HK-2 (cell line): ENCODE results near the gene PMM2.
"Not testable (repeated sequence)": the region's sequence is repeated elsewhere in the genome, so short reads cannot be mapped to it uniquely, and the experiment has no call there.

Source experiments
- DNase-seq: peaks from one replicate; pipeline ENCODE4 v3.0.0-alpha.2; 2018; ENCODE audit not compliant: unreplicated experiment

PMM2 gene

DNA sequence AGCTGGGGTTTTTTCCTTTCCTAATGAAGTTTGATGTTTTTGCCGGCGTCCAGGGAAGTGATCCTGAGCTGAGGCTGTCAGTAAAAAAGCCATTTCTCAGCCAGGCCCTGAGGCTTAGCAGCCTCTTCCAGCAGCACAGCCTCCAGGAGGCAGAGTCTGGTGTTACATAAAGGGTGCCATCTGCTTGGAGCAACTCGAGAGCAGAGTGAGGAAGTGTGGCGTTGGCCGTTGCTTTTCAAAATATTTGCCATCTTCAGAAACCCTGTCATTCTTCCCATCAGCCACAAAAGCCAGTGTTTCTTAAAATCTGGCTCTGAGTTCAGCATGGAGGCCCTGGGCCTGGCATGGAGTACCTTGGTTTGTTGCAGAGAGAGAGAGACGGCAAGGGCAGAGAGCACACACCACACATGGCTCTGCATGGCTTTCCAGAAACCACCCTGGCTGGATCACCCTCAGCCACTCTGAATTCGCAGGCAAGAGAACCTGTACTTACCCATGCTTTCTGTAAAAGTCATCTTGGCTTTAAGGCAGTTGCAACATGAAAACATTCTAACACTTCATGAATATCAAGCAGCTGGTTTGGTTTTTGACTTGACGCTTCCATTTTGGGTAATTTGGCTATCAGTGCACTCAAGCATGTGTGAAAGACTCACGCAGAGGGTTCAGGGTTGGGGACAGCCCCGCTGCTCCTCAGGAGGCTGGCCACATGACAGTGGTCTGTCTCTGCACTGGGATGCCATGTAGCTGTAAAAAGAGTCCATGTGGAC, 21.0 kb downstream of the PMM2 start:
- DNase-seq, result no peak

DNA sequence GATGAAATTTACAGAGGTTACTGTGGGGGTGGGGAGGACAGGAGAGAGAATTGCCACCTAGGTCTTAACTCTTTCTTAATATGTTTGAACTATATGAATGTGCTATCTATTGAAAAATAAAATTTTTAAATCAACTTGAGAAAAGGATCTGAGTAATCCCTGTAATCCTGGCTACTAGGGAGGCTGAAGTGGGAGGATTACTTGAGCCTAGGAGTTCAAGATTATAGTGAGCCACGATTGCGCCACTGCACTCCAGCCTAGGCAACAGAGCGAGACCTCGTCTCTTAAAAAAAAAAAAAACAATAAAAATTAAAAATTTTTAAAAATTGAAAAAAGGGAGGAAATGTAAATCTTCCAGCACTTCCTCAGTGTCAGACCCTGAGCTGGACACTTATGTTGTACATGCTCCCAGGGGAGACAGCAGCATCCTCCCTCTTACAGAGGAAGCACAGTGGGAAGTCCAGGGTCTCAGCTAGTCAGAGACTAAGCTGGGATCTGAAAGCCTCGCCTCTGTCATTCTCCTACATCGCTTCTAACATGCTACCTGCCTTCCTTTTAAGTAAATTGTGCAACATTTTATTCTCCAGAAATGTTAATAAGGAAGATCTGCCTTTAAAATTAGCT, 21.9 kb downstream of the PMM2 start:
- DNase-seq, result no peak

DNA sequence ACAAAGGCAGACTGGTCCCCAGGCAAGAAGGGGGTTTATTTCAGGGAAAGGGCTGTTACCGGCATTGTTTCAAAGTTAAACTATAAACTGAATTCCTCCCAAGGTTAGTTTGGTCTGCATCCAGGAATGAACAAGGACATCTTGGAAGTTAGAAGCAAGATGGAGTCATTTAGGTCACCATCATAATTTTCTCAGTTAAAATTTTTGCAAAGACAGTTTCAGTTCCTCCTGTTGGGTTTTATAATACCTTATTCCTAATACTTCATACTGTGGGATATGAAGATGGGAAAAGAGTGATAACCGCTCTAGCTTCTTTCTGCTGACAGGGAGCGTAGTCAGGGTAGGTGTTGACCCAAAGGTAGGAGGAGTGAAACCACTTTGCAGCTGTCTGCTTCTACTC, 24.8 kb downstream of the PMM2 start:
- DNase-seq, result no peak

DNA sequence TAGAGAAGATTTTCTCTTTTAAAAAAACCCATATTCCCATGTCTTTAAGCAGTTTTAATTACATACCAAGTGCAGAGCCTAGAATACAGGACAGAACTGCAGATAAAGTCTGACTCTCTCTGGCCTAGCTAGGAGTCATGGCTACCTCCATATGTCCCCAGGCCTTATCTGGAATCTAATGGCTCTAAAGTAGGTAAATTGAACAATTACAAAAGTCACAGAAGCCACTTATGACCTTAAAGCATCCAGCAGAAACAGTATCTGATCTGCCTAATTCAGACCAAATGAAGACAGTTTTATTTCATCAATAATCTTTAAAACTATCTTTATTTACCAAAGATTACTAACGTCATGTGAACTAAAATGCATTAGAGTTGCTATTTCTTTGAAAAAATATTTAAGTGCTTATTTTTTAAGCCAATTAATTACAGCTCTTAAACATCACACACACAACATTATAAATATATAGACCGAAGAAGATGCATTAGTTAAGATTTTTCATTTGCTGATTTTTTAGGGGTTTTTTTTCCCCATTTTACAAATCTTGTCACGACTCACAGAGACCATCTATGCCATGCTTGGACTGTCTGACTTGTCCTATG, 28.7 kb downstream of the PMM2 start:
- DNase-seq, result no peak

DNA sequence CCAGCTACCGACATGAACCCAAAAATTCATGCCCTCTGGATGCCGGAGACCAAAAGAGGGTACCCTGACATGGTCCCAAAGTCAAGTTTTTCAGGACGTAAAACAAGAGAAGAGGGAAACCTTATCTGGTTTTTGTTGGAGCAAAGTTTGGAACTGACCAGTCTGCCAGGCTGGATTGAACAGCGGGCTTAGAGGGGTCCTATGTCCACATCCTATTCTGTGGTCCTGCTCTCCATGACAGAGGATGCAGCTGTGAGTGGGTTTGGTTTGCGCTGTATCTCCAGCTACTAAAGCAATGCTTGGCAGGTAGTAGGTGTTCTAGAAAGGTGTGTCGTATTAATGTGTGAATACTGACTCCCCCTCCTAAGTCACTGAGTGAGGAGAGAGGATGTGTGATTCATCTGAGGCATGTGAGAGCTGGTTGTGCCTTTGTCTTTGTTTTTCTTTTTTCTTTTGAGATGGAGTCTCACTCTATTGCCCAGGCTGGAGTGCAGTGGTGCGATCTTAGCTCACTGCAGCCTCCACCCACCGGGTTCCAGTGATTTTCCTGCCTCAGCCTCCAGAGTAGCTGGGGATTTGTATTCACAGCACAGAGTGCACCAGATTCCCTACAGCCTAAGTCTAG, 31.0 kb downstream of the PMM2 start:
- DNase-seq, result no peak

DNA sequence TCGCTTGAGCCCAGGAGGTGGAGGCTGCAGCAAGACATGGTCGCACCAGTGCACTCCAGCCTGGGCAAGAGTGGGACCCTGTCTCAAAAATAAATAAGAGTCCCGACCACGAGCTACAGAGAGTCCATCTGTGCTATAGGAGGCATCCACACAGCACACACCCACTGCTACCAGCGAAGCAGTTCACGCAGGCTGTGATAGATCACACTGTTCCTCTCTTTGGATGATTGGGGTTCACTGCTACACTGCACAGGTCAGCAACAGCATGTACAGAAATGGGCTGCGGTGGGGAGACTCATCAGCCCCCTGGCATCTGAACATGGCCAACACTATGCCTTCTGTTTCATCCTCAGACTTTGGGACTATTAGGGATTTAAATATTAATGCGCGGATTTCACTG, 33.8 kb downstream of the PMM2 start:
- no peak for DNase-seq

DNA sequence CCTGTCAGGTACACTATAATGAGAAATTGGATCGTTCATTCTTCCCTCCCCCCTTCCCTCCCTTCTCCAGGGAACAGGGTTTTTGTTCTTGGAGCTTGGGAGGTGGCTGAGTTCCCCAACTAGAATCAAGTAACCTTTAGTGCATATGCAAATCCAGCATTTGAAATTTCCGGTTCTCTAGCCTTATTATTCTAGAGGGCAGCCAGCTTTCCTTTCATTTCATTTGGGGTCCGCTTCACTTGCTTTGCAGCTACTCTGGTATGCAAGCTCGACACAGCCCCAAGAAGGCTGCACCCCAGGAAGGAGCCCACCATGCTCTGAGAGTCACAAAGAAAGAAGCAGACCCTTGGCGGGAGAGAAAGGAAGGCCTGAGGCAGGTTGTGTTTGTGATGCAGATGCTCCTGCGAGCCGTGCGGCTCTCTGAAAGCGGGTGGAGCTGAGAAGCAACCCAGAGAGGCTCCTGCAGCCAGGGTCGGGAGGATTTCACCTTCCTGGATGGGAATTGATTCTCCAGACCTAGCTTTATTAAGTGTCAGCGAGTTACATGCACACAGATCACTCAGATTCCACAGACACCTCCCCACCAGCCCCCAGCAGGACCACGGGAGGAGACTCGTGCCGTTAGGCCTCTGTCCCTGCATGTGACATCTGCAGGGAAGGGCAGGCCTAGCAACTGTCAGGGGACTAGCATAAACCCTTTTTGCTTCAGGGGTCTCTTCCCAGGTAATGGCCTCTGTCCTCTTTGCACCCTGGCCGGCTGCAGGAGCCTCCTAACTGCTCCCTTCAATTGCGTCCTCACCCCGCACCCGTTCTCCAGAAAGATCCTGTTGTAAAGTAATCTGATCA, 34.5 kb downstream of the PMM2 start:
- DNase-seq, result no peak

DNA sequence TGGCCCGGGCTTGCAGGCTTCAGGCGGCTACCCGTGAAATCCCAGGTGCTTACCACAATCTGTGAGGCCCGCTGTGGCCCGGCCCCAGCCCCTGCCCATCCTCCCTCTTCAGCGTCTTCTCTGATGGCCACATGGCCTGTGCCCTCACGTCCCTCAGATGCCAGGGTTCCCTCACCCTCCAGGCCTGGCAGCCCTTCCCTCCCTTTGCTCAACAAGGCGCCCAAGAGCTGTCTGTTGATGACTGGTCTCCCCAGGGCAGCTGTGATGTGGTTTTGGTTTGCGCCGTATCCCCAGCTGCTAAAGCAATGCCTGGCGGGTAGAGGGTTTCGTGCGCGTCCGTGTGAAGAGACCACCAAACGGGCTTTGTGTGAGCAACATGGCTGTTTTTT, 35.1 kb downstream of the PMM2 start:
- DNase-seq, result no peak

DNA sequence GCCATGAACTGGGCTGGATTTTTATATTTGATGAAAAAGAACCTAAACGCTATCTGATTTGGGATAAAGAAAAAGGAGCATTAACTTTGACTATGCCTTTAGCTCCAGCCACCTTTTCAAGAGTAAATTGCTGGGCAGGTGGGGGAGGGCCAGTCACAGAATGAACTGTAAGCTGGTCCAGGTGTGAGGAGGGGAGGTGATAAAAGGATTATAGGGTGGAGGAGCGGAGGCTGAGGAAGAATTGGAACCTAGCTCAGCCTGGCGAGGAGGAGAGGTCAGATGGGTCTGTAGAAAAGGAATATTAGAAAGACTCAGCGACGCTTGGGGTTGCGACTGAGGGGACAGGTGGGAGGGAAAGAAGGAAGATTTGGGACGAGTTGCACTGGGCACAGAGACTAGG, 39.2 kb downstream of the PMM2 start:
- not testable (repeated sequence) for DNase-seq

DNA sequence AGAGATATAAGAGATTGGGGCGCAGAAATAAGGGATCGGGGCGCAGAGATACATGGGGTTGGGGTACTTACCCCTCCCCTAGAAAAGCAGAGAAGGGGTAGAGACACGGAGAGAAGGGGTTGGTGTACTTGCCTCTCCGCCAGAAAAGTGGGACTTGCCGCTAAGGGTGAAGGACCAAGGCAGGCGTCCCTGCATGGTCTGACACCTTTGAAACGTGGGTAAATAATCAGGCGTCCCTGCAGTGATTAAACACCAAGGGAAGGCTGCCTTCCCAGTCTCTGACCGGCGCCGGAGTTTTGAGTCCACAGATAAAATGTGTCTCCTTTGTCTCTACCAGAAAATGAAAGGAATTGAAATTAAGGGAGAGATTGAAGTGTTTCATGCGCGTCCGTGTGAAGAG, 40.0 kb downstream of the PMM2 start:
- DNase-seq, result not testable (repeated sequence)

DNA sequence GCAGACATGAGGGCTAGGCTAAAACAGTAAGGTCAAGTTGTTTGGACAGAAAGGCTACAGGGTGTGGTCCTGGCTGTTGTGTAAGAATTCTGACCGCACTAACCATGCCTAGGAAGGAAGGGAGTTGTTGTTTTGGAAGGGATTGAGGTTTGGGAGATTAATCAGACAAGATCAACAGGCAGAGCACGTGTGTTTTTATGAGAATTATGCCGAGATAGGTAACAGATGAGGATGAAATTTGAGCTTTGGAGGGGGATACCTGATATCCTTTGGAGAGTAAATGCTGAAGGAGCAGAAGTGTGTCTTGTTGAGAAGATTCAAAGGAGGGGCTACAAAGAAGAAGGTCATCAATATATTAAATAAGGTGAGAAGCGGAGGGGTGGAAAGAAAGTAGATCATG, 44.4 kb downstream of the PMM2 start:
- DNase-seq, result not testable (repeated sequence)

DNA sequence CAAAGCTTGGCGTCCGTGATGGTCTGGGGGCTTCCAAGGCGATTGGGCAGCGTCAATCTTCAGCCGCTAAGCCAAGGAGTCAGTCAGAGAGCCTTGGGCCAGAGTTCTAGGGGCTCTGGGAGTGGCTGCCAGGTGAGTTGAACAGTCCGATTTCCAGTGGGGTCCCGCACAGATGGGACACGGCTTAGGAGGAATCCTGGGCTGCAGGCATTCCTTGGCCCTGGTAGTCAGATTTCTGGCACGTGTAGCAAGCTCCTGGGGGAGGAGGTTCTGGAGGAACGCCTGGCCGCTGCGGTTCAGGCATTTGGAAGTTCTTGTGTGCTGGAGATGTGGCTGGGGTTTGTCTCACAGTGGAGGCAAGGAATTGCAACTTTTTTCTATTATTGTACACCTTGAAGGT, 45.7 kb downstream of the PMM2 start:
- not testable (repeated sequence) for DNase-seq

DNA sequence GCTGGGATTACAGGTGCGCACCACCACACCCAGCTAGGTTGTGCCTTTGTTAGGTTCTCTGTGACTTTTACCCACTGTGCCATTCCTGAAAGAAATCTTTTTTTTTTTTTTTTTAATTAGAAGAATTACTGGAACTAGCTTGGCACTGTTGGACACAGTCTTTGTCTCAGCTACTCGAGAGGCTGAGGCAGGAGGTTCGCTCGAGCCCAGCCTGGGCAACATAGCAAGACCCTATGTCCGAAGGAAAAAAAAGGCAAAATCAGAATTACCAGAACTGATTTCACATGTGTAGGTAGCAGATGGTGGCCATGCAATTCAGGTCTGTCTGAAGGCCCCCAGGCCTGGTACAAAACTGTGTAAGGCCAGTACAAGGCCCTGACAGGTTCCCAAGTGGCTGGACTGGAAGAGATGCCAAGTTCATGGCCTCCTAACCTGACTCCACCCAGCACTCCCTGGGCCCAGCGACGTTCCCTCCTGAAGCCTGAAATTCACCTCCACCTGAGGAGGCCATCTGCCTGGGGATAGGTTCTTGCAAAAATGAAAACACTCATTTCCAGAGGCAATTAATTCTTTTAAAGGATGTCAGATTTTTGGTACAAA, 48.2 kb downstream of the PMM2 start:
- DNase-seq, result no peak

DNA sequence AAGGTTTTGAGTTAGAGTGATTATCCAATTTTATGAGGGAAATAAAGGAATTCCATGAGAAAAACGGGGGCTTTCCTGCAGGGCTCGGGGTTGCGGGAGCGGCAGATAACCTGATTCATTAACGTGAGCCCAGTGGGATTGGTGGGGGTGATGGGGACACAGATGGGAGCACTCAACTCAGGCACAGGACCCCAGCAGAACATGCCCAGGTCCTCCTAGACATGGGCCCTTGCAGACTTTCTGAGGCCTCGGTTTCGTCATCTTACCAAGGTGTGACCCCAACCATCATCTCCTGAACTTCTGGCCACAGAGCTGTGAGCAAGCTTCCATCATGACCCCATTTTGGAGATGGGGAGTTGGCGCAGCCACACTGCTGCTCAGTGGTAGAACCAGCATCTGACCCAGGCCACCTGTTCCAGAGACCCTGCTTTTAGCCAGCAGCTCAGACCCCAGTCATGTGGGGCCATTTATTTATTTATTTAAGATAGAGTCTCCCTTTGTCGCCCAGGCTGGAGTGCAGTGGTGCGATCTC, 48.8 kb downstream of the PMM2 start:
- DNase-seq, result no peak

DNA sequence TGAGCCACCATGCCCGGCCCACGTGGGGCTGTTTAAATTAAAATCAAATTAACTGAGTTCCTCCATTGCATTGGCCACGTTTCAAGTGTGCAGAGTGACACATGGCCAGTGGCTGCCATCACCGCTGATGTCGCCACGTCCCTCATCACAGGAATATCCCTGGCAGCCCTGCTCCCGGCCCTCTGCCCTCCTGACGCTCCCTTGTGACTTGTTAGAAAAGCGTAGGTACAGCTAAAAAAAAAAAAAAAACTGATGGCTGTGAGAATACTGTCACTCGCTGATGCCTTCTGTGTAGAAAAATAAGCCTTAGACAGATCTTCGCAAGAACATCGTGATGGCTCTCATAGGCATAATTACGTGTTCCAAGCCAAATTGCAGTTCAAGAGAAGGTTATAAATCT, 49.5 kb downstream of the PMM2 start:
- DNase-seq, result no peak

DNA sequence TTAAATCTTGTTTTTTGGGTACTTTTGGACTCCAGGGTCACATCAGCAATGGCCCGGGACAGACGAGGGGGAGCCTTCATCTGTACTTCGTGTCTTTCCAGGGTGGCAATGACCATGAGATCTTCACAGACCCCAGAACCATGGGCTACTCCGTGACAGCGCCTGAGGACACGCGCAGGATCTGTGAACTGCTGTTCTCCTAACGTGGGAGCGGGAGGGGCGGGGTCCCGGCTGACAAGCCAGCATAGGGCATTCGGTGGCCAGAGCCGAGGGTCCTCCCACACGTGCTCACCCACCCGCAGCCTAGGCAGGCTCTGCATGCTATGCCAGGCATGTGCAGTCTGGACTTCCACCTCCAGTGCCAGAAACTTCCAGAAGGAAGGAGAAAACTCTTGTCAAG, 50.0 kb downstream of the PMM2 start:
- DNase-seq, result no peak

DNA sequence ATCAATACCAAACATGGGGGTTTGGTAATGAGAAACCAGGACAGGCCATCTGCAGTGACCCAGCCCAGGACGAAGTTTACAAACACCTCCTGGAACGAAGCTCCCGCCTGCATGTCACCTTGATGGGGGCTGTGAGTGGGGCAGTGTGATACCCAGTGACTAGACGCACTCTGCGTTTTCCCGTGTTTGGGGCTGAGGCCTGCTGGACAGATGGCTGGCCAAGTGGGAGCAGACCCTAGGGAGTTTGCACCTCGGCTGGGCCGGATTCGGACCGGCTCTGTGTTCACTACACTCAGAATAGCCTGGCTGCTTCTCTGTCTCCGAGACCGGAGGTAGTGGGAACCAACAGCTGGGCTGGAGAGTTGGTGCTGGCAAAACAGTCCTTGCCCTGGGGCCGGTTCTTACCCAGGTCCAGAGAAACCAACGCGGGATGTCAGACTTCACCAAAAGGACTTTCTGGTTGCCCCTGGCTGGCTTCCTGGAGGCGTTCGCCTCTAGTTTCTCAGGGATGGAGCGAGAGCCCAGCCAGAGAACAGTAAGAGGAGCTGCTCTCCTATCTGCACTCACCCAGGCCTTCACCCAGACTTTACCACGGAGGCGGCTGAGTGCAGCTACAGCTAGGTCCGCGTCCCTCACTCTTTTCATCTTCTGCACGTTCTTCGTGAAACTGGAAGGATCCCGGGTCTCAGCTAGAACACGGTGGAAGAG, 50.7 kb downstream of the PMM2 start:
- DNase-seq, result no peak

DNA sequence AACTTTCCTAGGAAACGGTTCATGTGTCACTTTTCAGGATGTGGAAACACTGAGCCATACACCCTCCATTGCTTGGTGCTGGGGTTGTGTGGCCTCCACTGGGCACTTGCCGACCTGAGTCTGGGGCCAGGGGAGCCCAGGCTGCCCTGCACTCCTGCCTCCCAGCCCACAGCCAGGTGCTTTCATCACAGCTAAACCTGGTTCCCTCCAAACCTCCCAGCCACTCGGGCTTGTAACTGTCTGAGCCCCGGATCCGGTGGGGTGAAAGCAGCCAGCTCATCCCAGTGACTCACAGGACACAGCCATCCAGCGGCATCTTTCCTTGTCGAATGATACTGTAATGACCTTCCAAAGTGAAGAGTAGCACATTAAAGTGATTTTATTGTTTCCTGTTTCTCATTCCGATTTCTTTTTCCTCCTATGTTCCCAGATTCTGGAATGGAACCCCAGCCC, 51.3 kb downstream of the PMM2 start:
- peak; percentile 58 for DNase-seq

DNA sequence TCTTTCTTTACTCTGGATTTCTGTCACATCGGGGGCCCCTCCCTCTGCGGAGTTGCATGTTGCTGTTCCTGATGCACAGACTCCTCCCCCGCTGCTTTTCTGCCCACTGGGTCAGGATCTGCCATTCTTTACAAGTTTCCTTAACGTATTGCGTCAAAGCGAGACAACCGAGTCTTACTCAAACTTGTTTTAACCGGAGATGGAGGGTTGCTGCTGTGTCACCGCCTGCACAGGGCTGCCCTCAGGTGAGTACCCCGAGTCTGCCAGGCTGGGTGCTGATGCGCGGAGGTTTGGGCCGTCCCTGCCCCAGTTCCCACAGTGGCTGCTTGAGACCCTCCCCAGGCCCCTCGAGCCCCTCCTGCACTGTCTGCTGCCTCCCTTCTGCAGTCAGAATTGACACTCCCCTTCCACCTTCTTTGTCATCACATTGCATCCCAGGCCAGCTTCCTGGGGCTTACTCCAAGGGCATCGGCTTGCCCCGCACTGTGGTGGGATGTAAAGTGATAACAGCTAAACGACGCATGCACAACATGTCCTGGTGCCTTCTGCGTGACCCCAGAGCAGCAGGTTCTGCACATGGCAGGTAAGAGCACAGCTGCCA, 51.9 kb downstream of the PMM2 start:
- DNase-seq, result no peak

DNA sequence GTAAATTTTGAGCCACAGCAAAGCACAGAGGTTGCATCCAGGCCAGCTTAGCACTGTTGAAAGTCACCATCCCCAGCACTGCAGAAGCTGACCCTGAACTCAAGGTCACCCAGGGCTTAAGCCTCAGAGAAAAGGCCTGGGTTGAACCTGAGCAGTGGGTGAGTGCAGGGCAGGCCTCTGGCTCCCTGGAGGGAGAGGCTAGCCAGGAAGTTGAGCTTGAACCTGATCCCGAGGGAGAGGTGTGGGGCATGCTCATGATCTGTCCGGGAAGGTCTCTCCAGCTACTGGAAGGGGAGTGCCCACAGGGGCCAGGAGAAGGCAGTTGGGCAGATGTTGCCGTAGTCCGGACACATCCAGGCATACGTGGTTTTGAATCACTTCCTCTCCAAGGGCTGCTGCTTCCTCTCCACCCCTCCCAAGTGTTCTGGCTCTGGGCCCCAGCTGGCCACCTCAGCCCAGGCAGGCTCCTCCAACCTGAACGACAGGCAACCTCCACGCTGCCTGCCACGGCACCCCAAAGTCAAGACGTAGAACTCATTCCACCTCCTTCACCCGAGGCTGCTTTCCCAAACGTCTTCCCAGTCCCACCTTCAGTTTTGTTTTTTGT, 52.7 kb downstream of the PMM2 start:
- DNase-seq, result peak; percentile 67
